PC-3 (cell line): ENCODE measurements around the gene MTHFD1L. TPM values are rescaled to one million over a fixed set of nuclear protein-coding genes. Genes with fewer than 3 reads are reported as not detected.

Source experiments
- ATAC-seq: fragments of 200-7000 bp; cut with Tn5 transposase; 2 replicates; pipeline ENCODE4 v1.9.1; 2020; ENCODE audit warnings: mild to moderate bottlenecking, moderate library complexity
- BruUV-seq: library from RNA; stranded (reverse); fragments of 400-500 nt; replicated peaks from 2 replicates; lab custom pipeline; 2021; lab: Mats Ljungman, UMichigan
- CTCF ChIA-PET: fragments of 300-600 bp; sonication (Branson Sonifier 250); formaldehyde crosslinking; loops from one replicate; lab custom pipeline; 2022; ENCODE audit warnings: antibody characterized with exemption; lab: Charles Lee
- POLR2A ChIA-PET: fragments of 300-600 bp; sonication (Branson Sonifier 250); formaldehyde crosslinking; loops from one replicate; lab custom pipeline; 2022; ENCODE audit warnings: antibody characterized with exemption; ENCODE audit not compliant: unreplicated experiment; lab: Charles Lee
- DNase-seq: peaks from one replicate; pipeline ENCODE4 v3.0.0-alpha.2; 2015
- H2AFZ ChIP-seq: fragments of 300-600 bp; sonication (generic); 2 replicates; pipeline ENCODE4 v1.6.0; 2016; ENCODE audit warnings: antibody characterized with exemption, low read length
- H3F3A ChIP-seq: fragments of 300-600 bp; sonication (generic); one replicate; pipeline ENCODE4 v1.6.0; 2017; ENCODE audit warnings: antibody characterized with exemption, low read length, control low read depth, mild to moderate bottlenecking; ENCODE audit not compliant: unreplicated experiment
- H3K27ac ChIP-seq: fragments of 300-600 bp; sonication (generic); 2 replicates; pipeline ENCODE4 v1.5.1; 2016; ENCODE audit warnings: mild to moderate bottlenecking, low read length
- H3K27me3 ChIP-seq: fragments of 300-600 bp; sonication (generic); 2 replicates; pipeline ENCODE4 v1.6.1; 2016; ENCODE audit warnings: low read length, mixed read lengths
- H3K36me3 ChIP-seq: fragments of 300-600 bp; sonication (generic); 2 replicates; pipeline ENCODE4 v1.6.1; 2016; ENCODE audit warnings: low read depth, mixed run types, low read length, mixed read lengths
- H3K4me1 ChIP-seq: fragments of 300-600 bp; sonication (generic); 2 replicates; pipeline ENCODE4 v1.5.1; 2016; ENCODE audit warnings: low read length; ENCODE audit not compliant: insufficient read depth
- H3K4me2 ChIP-seq: fragments of 300-600 bp; sonication (generic); 2 replicates; pipeline ENCODE4 v1.6.0; 2016; ENCODE audit warnings: low read length
- H3K4me3 ChIP-seq: fragments of 300-600 bp; sonication (generic); 2 replicates; pipeline ENCODE4 v1.5.1; 2016; ENCODE audit warnings: mild to moderate bottlenecking, low read length, mixed read lengths
- H3K79me2 ChIP-seq: fragments of 300-600 bp; sonication (generic); 2 replicates; pipeline ENCODE4 v1.6.1; 2017; ENCODE audit warnings: low read length, mixed read lengths
- H3K9ac ChIP-seq: fragments of 300-600 bp; sonication (generic); 2 replicates; pipeline ENCODE4 v1.6.0; 2016; ENCODE audit warnings: mild to moderate bottlenecking, low read length
- H3K9me2 ChIP-seq: fragments of 300-600 bp; sonication (generic); replicated peaks from 2 replicates; pipeline ENCODE4 v1.6.1; 2016; ENCODE audit warnings: mixed run types, low read length, mixed read lengths
- H3K9me3 ChIP-seq: fragments of 300-600 bp; sonication (generic); 2 replicates; pipeline ENCODE4 v1.6.1; 2016; ENCODE audit warnings: low read length, mixed read lengths
- H4K20me1 ChIP-seq: fragments of 300-600 bp; sonication (generic); 2 replicates; pipeline ENCODE4 v1.6.1; 2016; ENCODE audit warnings: low read length, mixed read lengths
- EZH2 ChIP-seq: fragments of 300-600 bp; sonication (generic); IDR thresholded peaks from one replicate; pipeline ENCODE4 v1.6.1; 2017; ENCODE audit warnings: antibody characterized with exemption, mild to moderate bottlenecking, low read length; ENCODE audit not compliant: unreplicated experiment
- EZH2phosphoT487 ChIP-seq: fragments of 300-600 bp; sonication (generic); IDR thresholded peaks from 2 replicates; pipeline ENCODE4 v1.6.1; 2018; ENCODE audit warnings: mild to moderate bottlenecking, antibody characterized with exemption, low read length, borderline replicate concordance
- intact Hi-C: fragments of 100-400 bp; cut with micrococcal nuclease; formaldehyde crosslinking; loops from 2 replicates; pipeline ENCODE4 v1.9.0; 2023
- total RNA-seq: library from RNA; depleted of rRNA; stranded (reverse); fragments of >200 nt; gene quantifications from 2 replicates; pipeline ENCODE4 v1.2.3, GENCODE V29; 2014
- TF ChIP-seq, protein P1 (sequence below): fragments of 300-600 bp; sonication (generic); conservative IDR thresholded peaks from 2 replicates; pipeline ENCODE4 v1.5.1; 2017; ENCODE audit warnings: antibody characterized with exemption, low read depth, mild to moderate bottlenecking, low read length

MTHFD1L gene
- total RNA-seq, 1 experiment from 2014 or later: 11.9 TPM

DNA sequence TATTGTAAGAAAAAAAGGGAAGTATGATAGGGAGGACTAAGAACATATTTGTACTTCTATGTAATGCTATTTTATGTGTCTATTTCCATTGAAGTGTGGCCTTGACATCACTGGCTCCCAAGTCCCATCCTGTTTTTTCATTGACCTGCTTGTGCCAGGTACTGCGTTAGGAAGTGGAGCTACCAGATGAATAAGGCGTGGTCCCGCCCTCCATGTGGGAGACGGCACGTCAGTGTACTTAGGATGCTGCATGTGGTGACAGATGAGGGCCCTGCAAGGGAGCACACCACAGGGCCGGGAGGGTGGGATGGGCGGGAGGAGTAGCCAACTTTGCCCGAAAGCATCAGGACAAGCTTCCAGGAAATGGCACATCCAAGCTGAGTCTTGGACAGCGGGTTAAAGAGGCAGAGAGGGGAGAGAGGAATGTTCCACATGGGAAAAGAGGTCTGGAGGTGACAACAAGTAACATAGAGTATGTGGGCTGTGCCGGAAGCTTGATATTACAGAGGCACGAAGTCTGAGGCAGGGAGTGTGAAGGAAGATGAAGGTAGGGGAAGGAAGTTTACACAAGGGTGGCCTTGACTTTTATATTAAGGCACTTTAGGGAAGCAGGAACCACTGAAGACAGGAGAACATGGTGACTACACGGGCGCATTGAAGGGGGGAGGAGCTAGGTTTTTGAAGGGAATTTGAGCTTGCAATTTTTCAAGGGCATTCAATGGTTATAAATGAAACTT is 140.6 kb downstream of the MTHFD1L start:
- CTCF ChIA-PET: no interaction called here
- H3K4me2 ChIP-seq: no peak overlapping the region

DNA sequence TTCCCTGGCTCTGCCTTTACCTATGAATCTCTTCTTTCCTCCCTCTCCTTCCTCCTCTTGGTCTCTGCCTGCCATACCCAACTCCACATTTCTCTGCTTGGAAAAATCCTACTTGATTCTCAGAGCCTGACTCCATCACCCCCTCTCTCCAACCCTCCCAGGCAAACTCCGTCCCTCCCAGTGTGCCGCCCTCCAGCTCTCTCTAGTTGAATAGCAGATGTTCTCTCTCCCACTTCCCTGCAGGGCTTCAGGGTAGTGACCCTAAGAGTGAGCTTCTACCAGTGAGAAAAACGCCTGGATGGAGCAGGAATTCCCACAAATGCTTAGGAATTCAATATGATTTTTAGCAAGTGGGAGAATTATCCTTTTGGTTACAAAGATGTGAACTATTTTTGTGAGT is 141.6 kb downstream of the MTHFD1L start:
- DNase-seq (no peak), ATAC-seq (no peak)
- intact Hi-C loops: no loop called here
- no peak overlapping the region for H3K4me3 ChIP-seq
- no peaks in the 10 kb centered on the region for H3K27me3 ChIP-seq
- no TSS peak for BruUV-seq
- H3K79me2 ChIP-seq: no peaks in the 10 kb centered on the region
- H2AFZ ChIP-seq: no peak overlapping the region
- H3F3A ChIP-seq: no peaks in the 10 kb centered on the region
- no peak overlapping the region for H3K27ac ChIP-seq
- no peaks in the 10 kb centered on the region for H4K20me1 ChIP-seq
- TF ChIP-seq, protein P1, sequence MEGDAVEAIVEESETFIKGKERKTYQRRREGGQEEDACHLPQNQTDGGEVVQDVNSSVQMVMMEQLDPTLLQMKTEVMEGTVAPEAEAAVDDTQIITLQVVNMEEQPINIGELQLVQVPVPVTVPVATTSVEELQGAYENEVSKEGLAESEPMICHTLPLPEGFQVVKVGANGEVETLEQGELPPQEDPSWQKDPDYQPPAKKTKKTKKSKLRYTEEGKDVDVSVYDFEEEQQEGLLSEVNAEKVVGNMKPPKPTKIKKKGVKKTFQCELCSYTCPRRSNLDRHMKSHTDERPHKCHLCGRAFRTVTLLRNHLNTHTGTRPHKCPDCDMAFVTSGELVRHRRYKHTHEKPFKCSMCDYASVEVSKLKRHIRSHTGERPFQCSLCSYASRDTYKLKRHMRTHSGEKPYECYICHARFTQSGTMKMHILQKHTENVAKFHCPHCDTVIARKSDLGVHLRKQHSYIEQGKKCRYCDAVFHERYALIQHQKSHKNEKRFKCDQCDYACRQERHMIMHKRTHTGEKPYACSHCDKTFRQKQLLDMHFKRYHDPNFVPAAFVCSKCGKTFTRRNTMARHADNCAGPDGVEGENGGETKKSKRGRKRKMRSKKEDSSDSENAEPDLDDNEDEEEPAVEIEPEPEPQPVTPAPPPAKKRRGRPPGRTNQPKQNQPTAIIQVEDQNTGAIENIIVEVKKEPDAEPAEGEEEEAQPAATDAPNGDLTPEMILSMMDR: no peak
- TF ChIP-seq EZH2 (no peak), EZH2phosphoT487 (no peak)
- no peak overlapping the region for H3K9ac ChIP-seq
- no peaks in the 10 kb centered on the region for H3K9me3 ChIP-seq
- no peaks in the 10 kb centered on the region for H3K36me3 ChIP-seq
- H3K9me2 ChIP-seq: no peaks in the 10 kb centered on the region
- no peak overlapping the region for H3K4me2 ChIP-seq
- H3K4me1 ChIP-seq: peaks cover 16% of the 10 kb centered on the region
- CTCF ChIA-PET: no interaction called here
- POLR2A ChIA-PET: no interaction called here

More for the DNA sequence above, 140.6 kb downstream of the MTHFD1L start:
- Histone ChIP-seq H3K9ac (no peak overlapping the region), H3K79me2 (no peaks in the 10 kb centered on the region), H3K36me3 (no peaks in the 10 kb centered on the region), H3K4me3 (no peak overlapping the region), H2AFZ (no peak overlapping the region), H3K9me3 (no peaks in the 10 kb centered on the region), H3F3A (no peaks in the 10 kb centered on the region), H4K20me1 (no peaks in the 10 kb centered on the region), H3K9me2 (no peaks in the 10 kb centered on the region), H3K27ac (no peak overlapping the region), H3K4me1 (peaks cover 16% of the 10 kb centered on the region), H3K27me3 (no peaks in the 10 kb centered on the region)
- POLR2A ChIA-PET: no interaction called here
- DNase-seq (no peak), ATAC-seq (no peak)
- no peak for TF ChIP-seq EZH2phosphoT487
- intact Hi-C loops: no loop called here
- BruUV-seq: no TSS peak

DNA sequence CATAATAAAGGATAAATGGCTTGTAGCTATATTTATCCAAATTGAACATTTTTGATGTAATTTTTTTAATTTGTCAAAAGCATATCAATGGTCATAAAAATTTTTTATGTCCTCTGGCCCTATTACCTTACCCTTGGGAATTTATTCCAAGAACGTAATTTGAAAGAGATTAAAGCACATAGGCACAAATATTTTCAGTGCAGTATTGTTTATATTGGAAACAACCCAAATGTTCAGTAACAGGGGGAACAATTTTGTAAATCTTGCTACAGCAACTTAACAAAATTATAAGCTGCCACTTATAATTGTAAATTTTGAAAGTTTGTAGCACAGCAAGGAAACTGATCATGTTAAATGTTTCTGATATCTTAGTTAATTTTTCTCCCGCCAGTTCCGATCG is 142.4 kb downstream of the MTHFD1L start:
- Histone ChIP-seq H3K27ac (no peak overlapping the region), H3K36me3 (no peaks in the 10 kb centered on the region), H3F3A (no peaks in the 10 kb centered on the region), H4K20me1 (no peaks in the 10 kb centered on the region), H3K4me1 (peaks cover 16% of the 10 kb centered on the region), H3K9ac (no peak overlapping the region), H3K79me2 (no peaks in the 10 kb centered on the region), H3K4me2 (no peak overlapping the region), H3K4me3 (no peak overlapping the region), H2AFZ (no peak overlapping the region), H3K9me3 (no peaks in the 10 kb centered on the region), H3K27me3 (no peaks in the 10 kb centered on the region), H3K9me2 (no peaks in the 10 kb centered on the region)
- CTCF ChIA-PET: no interaction called here
- intact Hi-C loops: no loop called here
- ATAC-seq: no peak
- TF ChIP-seq EZH2 (no peak), EZH2phosphoT487 (no peak)
- TF ChIP-seq, protein P1: no peak
- POLR2A ChIA-PET: no interaction called here
- no TSS peak for BruUV-seq
- DNase-seq: no peak
